Fibroblast of lung (primary cell): ENCODE data around the gene ARFGEF2. TPM values are rescaled to one million over a fixed set of nuclear protein-coding genes. Genes with fewer than 3 reads are reported as not detected.

Source experiments
- DNase-seq, 2 donors: peaks; one replicate each; pipeline versions ENCODE4 v3.0.0 to v3.0.0-alpha.2; 2010; ENCODE audit warnings: low read depth in 2 of 2
- H2AFZ ChIP-seq: 2 replicates; pipeline ENCODE4 v1.5.1; 2012; ENCODE audit warnings: low read length, control low read depth, inconsistent platforms
- H3K27ac ChIP-seq: 2 replicates; pipeline ENCODE4 v1.5.1; 2011; ENCODE audit warnings: low read length, control low read depth; ENCODE audit not compliant: insufficient read depth
- H3K27me3 ChIP-seq: 2 replicates; pipeline ENCODE4 v1.5.1; 2011; ENCODE audit warnings: mild to moderate bottlenecking, low read length; ENCODE audit not compliant: control insufficient read depth, insufficient read depth
- H3K36me3 ChIP-seq: 2 replicates; pipeline ENCODE4 v1.5.1; 2011; ENCODE audit warnings: low read length; ENCODE audit not compliant: control insufficient read depth, insufficient read depth
- H3K4me1 ChIP-seq: 2 replicates; pipeline ENCODE4 v1.5.1; 2011; ENCODE audit warnings: low read length; ENCODE audit not compliant: control insufficient read depth, insufficient read depth; ENCODE audit errors: extremely low read depth
- H3K4me2 ChIP-seq: 2 replicates; pipeline ENCODE4 v1.5.1; 2011; ENCODE audit warnings: low read length, control low read depth; ENCODE audit not compliant: insufficient read depth; ENCODE audit errors: extremely low read depth
- H3K4me3 ChIP-seq, 4 experiments: fragments of 200-600 bp in 1 of 4; sonication (generic) in 1 of 4; replicated peaks in 1 of 4; 2 replicates each; pipeline ENCODE4 v1.5.1; 2011 to 2016; ENCODE audit warnings: low read length in 4 of 4, low read depth in 3 of 4, mild to moderate bottlenecking in 3 of 4, control low read depth in 2 of 4, inconsistent platforms in 1 of 4, mixed read lengths in 1 of 4; ENCODE audit not compliant: insufficient read depth in 1 of 4; ENCODE audit errors: control extremely low read depth in 1 of 4
- H3K79me2 ChIP-seq: 2 replicates; pipeline ENCODE4 v1.5.1; 2012; ENCODE audit warnings: mild to moderate bottlenecking, low read length, inconsistent platforms; ENCODE audit not compliant: control insufficient read depth, insufficient read depth
- H3K9ac ChIP-seq: 2 replicates; pipeline ENCODE4 v1.5.1; 2011; ENCODE audit warnings: mild to moderate bottlenecking, low read length, control low read depth; ENCODE audit not compliant: insufficient read depth
- H3K9me3 ChIP-seq: 2 replicates; pipeline ENCODE4 v1.5.1; 2012; ENCODE audit warnings: low read depth, low read length; ENCODE audit not compliant: control insufficient read depth, insufficient read depth
- H4K20me1 ChIP-seq: 2 replicates; pipeline ENCODE4 v1.5.1; 2011; ENCODE audit warnings: low read length; ENCODE audit not compliant: control insufficient read depth, insufficient read depth; ENCODE audit errors: extremely low read depth
- CTCF ChIP-seq, 2 donors: IDR thresholded peaks in 1 of 2; conservative IDR thresholded peaks in 1 of 2; 1 replicate in 1 of 2; 2 replicates in 1 of 2; pipeline ENCODE4 v1.5.1; 2011 to 2012; ENCODE audit warnings: low read length in 2 of 2, control low read depth in 1 of 2, inconsistent platforms in 1 of 2, low read depth in 1 of 2, mild to moderate bottlenecking in 1 of 2
- EZH2 ChIP-seq: IDR thresholded peaks from 2 replicates; pipeline ENCODE4 v1.5.1; 2012; ENCODE audit warnings: low read length, control low read depth, mild to moderate bottlenecking; ENCODE audit errors: missing control alignments
- polyA plus RNA-seq, 2 donors: library from polyadenylated mRNA; depleted of rRNA in 1 of 2; stranded (reverse) in 1 of 2; unstranded in 1 of 2; fragments of >200 nt; gene quantifications; 2 replicates each; pipeline ENCODE4 v1.2.1, GENCODE V29; 2011 to 2012; ENCODE audit warnings: missing spikeins in 1 of 2
- total RNA-seq: library from RNA; depleted of rRNA; stranded (reverse); fragments of >200 nt; gene quantifications from 2 replicates; pipeline ENCODE4 v1.2.1, GENCODE V29; 2014

The ARFGEF2 gene
- total and polyA plus RNA-seq, 2 donors (not counting 1 experiment from before 2014, with no cell fraction given), result 17.3 to 42.8 TPM

- Histone ChIP-seq H2AFZ (no peak overlapping the region), H3K4me3 (no peak overlapping the region), H3K9ac (no peak overlapping the region), H3K4me2 (no peak overlapping the region), H3K4me1 (peaks cover 6% of the 10 kb centered on the region), H3K36me3 (no peaks in the 10 kb centered on the region), H3K27me3 (peaks cover 7% of the 10 kb centered on the region), H3K79me2 (no peaks in the 10 kb centered on the region), H4K20me1 (no peaks in the 10 kb centered on the region), H3K9me3 (no peaks in the 10 kb centered on the region), H3K27ac (no peak overlapping the region)
- DNase-seq, result no peak
- TF ChIP-seq EZH2 (no peak), CTCF (conservative IDR thresholded peaks at IDR 0.05 in 1 of 2, IDR thresholded peaks at IDR 0.05 in 1 of 2; ENCODE audit: low read depth in 1 of 2, low read length in 2 of 2) (no peak)
Measured at GRCh38 chr20:48901326-48901725, 20.2 kb upstream of the ARFGEF2 start.

- Histone ChIP-seq H2AFZ (no peak overlapping the region), H3K4me3 (no peak overlapping the region), H3K36me3 (no peaks in the 10 kb centered on the region), H3K4me1 (peaks cover 3% of the 10 kb centered on the region), H3K27me3 (peaks cover 7% of the 10 kb centered on the region), H3K27ac (no peak overlapping the region), H3K9me3 (no peaks in the 10 kb centered on the region), H3K9ac (no peak overlapping the region), H3K79me2 (no peaks in the 10 kb centered on the region), H4K20me1 (no peaks in the 10 kb centered on the region), H3K4me2 (no peak overlapping the region)
- no peak for DNase-seq
- TF ChIP-seq CTCF (conservative IDR thresholded peaks at IDR 0.05 in 1 of 2, IDR thresholded peaks at IDR 0.05 in 1 of 2; ENCODE audit: low read depth in 1 of 2, low read length in 2 of 2) (no peak), EZH2 (no peak)
Measured at GRCh38 chr20:48903705-48904104, 17.8 kb upstream of the ARFGEF2 start.

DNA sequence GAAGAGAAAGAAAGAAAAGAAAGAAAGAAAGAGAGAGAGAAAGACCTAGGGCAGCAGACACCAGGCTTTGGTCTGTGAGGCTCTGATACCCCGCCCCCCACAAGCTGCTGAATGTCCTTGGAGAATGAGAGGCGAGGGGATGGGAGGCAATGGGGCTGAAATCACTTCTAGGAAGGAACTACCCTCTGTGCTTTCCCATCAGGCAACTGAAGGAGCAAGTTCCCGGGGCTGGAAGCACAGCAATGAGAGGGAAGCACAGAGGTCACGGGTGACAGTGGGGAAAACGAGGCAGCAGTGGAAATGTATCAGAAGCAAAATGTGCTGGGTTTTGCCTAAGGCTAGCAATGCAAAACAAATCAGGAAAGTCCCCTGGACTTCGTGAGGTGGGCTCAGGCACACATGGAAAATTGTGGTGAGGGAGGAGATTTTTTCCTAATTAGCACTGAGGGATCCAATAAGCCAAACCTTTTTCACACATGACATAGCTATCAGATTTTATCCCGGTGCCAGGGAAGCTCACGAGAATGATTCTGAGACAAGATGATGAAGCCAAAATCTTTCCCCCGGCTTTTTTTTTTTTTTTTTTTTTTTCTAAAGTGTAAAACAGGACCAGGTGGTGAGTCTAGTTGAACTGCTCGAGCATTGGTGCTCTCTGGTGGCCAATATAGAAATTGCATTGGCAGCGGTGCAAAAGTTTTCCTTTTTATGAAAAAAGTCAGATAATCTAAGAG is 16.8 kb upstream of the ARFGEF2 start:
- DNase-seq, result peak; percentile 36 to 75

More for the DNA sequence above, 16.8 kb upstream of the ARFGEF2 start:
- H3K27ac ChIP-seq, result no peak overlapping the region
- TF ChIP-seq CTCF (conservative IDR thresholded peaks at IDR 0.05 in 1 of 2, IDR thresholded peaks at IDR 0.05 in 1 of 2; ENCODE audit: low read depth in 1 of 2, low read length in 2 of 2) (peak; percentile 78 to 83), EZH2 (no peak)
- no peak overlapping the region for H3K4me3 ChIP-seq
- peak overlapping the region; percentile 51 for H3K4me2 ChIP-seq
- no peak overlapping the region for H3K9ac ChIP-seq
- peaks cover 6% of the 10 kb centered on the region for H3K27me3 ChIP-seq
- H4K20me1 ChIP-seq, result no peaks in the 10 kb centered on the region
- no peaks in the 10 kb centered on the region for H3K79me2 ChIP-seq
- H3K36me3 ChIP-seq, result no peaks in the 10 kb centered on the region
- H3K4me1 ChIP-seq, result peaks cover 3% of the 10 kb centered on the region
- no peaks in the 10 kb centered on the region for H3K9me3 ChIP-seq
- no peak overlapping the region for H2AFZ ChIP-seq
